ENCODE data around the gene TOE1.

GRCh38 chr1:45346473-45346872 is 6.5 kb downstream of the TOE1 start:
- TF ChIP-seq CTCF (tag by site-specific recombination; IDR thresholded peaks at IDR 0.05): no peak
- TF ChIP-seq ELK4 (IDR thresholded peaks at IDR 0.05; ENCODE audit: borderline replicate concordance, low read depth, low read length): no peak
- no peak for TF ChIP-seq ZBTB1 (tag by site-specific recombination; IDR thresholded peaks at IDR 0.05)
- TF ChIP-seq YY1 (tag by site-specific recombination; IDR thresholded peaks at IDR 0.05): no peak
- no peak for TF ChIP-seq PBX3 (CRISPR knock-in tag; IDR thresholded peaks at IDR 0.05)
- no peak for TF ChIP-seq ZNF121 (tag by site-specific recombination; IDR thresholded peaks at IDR 0.05)
- TF ChIP-seq RBAK (tag by site-specific recombination; IDR thresholded peaks at IDR 0.05): no peak
- TF ChIP-seq ZNF23 (tag by site-specific recombination; IDR thresholded peaks at IDR 0.05; ENCODE audit: borderline replicate concordance): no peak
- TF ChIP-seq ZNF629 (tag by site-specific recombination; IDR thresholded peaks at IDR 0.05): no peak
- no peak for TF ChIP-seq ZNF529 (tag by site-specific recombination; IDR thresholded peaks at IDR 0.05; ENCODE audit: insufficient replicate concordance)
- TF ChIP-seq BCL11A (tag by site-specific recombination; IDR thresholded peaks at IDR 0.05; ENCODE audit: low read depth): no peak
- no peak for TF ChIP-seq ZNF184 (tag by site-specific recombination; IDR thresholded peaks at IDR 0.05)

All from HEK293 (cell line).